Activated CD8-positive, alpha-beta T cell treated with anti-CD3 and anti-CD28 coated beads, Interleukin-2, amount 10 ng/mL, durations not matched to agents 7 days and 5 days (primary cell): Measurements from ENCODE around the gene ZMPSTE24. TPM values are rescaled to one million over a fixed set of nuclear protein-coding genes. Genes with fewer than 3 reads are reported as not detected.

Experiments
- ATAC-seq: fragments of 150-1000 bp; cut with Tn5 transposase; one replicate; pipeline ENCODE4 v1.10.0; 2021; ENCODE audit warnings: moderate library complexity
- CTCF ChIA-PET: fragments of 350-600 bp; sonication (Branson Sonifier 250); formaldehyde crosslinking; loops from one replicate; lab custom pipeline; 2021; ENCODE audit warnings: antibody characterized with exemption; lab: Charles Lee
- POLR2A ChIA-PET: fragments of 350-600 bp; sonication (Branson Sonifier 250); formaldehyde crosslinking; loops from one replicate; lab custom pipeline; 2021; ENCODE audit warnings: antibody characterized with exemption; lab: Charles Lee
- DNase-seq: peaks from one replicate; pipeline ENCODE4 v3.0.0-alpha.2; 2020
- H3K27ac Mint-ChIP-seq: one replicate; pipeline ENCODE4 v1.8.0; 2021; ENCODE audit warnings: mild to moderate bottlenecking, mixed read lengths
- H3K27me3 Mint-ChIP-seq: one replicate; pipeline ENCODE4 v1.8.0; 2021; ENCODE audit warnings: low read depth, mixed read lengths
- H3K36me3 Mint-ChIP-seq: one replicate; pipeline ENCODE4 v1.8.0; 2021; ENCODE audit warnings: low read depth, mixed read lengths
- H3K4me1 Mint-ChIP-seq: one replicate; pipeline ENCODE4 v1.8.0; 2021; ENCODE audit warnings: low read depth, mixed read lengths
- H3K4me3 Mint-ChIP-seq: one replicate; pipeline ENCODE4 v1.8.0; 2021; ENCODE audit warnings: mild to moderate bottlenecking, mixed read lengths
- H3K9me3 Mint-ChIP-seq: one replicate; pipeline ENCODE4 v1.8.0; 2022; ENCODE audit warnings: mixed read lengths; ENCODE audit not compliant: insufficient read depth
- total RNA-seq, 2 experiments: library from RNA; stranded (reverse); gene quantifications; one replicate each; pipeline ENCODE4 v1.2.3, GENCODE V29; 2021

ZMPSTE24 gene
- total RNA-seq, 2 experiments from 2014 or later: 28.9 to 29.8 TPM

DNA sequence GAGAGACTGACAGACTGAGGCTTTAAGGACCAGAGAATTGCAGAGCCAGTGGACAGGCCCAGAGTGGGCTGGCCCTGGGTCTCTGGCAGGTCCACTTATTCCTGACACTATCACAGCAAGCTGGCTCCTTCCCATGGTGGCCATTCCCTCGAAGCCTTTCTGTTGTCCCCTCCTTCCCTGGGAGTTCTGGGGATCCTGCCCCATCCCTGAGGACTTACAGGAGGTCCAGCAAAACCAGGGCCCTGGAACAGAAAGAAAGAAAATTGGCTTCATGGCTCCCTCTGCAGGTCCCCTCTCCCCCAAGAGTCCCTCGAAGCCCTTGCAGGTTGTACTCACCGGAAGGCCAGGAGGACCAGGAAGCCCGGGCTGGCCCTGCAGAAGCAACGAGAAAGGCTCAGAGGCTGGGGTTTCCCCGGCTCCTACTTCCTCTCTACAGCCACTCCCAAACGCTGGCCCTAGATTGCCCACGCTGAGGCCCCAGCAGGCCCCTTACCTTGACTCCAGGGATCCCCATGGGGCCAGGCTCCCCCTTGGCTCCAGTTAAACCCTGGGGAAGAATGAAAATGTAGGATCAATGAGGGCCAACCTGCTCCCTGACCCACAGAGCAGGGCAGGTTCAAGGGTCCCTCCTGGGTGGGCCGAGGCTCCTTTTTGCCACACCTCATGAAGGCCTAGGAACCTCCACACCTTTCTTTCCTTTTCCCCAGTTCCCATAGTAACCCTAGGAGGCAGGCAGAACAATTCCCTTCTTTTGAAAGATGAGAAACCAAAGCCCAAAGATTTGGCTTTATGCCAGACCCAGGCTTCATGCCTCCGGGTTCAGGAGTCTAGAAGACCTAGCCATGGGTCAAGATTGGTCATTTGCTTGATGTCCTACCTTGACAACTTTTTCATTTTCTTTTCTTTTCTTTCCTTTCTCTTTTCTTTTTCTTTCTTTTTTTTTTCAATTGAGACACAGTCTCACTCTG is 54.5 kb downstream of the ZMPSTE24 start:
- H3K4me1 Mint-ChIP-seq: peaks cover 36% of the 10 kb centered on the region
- ChIA-PET CTCF (interaction anchor here (4.2 to 12.0 kb wide), 4 partner anchors 26 to 169 kb away, joined by 37 to 191 read pairs (median 94); no protein-coding TSS in a partner anchor), POLR2A (no interaction called here)
- H3K4me3 Mint-ChIP-seq: no peak overlapping the region
- H3K27ac Mint-ChIP-seq: peak overlapping the region; percentile 50
- no peaks in the 10 kb centered on the region for H3K36me3 Mint-ChIP-seq
- DNase-seq (peak; percentile 33), ATAC-seq (no peak)
- H3K9me3 Mint-ChIP-seq: no peaks in the 10 kb centered on the region
- peaks cover 14% of the 10 kb centered on the region for H3K27me3 Mint-ChIP-seq

DNA sequence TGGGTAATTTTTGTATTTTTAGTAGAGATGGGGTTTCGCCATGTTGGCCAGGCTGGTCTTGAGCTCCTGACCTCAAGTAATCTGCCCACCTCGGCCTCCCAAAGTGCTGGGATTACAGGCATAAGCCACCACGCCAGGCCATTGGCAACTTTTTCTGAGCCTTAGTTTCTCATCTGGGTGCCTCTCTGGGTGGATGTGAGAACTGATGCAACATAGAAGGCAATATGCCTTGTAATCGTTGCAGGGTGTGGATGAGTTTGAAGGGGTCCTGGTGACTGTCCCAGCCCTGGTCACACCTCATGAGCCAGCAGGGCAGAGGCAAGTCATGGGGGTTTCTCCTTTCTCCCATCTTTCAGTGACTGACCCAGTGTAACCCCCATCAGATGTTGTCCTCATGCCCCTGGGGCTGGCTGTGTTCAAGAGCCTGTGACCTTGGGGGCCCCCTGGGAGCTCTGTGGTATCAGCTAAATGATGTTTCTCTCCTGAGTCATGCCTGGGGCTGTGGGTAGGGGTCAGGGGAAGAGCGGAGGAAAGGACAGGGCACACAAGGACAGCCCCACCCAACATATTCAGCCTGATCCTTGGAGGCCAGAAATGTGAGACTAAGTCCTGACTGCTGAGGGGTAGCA is 55.4 kb downstream of the ZMPSTE24 start:
- no peak for ATAC-seq
- Mint-ChIP-seq H3K36me3 (no peaks in the 10 kb centered on the region), H3K4me3 (no peak overlapping the region), H3K27ac (no peak overlapping the region), H3K27me3 (peaks cover 21% of the 10 kb centered on the region), H3K9me3 (no peaks in the 10 kb centered on the region), H3K4me1 (peaks cover 43% of the 10 kb centered on the region)
- POLR2A ChIA-PET: interaction anchor here (1.4 kb wide), 1 partner anchor 61 kb away, joined by 4 read pairs; no protein-coding TSS in a partner anchor
- no peak for DNase-seq
- CTCF ChIA-PET: interaction anchor here (1.8 to 12.0 kb wide), 5 partner anchors 25 to 237 kb away, joined by 9 to 191 read pairs (median 42); no protein-coding TSS in a partner anchor

DNA sequence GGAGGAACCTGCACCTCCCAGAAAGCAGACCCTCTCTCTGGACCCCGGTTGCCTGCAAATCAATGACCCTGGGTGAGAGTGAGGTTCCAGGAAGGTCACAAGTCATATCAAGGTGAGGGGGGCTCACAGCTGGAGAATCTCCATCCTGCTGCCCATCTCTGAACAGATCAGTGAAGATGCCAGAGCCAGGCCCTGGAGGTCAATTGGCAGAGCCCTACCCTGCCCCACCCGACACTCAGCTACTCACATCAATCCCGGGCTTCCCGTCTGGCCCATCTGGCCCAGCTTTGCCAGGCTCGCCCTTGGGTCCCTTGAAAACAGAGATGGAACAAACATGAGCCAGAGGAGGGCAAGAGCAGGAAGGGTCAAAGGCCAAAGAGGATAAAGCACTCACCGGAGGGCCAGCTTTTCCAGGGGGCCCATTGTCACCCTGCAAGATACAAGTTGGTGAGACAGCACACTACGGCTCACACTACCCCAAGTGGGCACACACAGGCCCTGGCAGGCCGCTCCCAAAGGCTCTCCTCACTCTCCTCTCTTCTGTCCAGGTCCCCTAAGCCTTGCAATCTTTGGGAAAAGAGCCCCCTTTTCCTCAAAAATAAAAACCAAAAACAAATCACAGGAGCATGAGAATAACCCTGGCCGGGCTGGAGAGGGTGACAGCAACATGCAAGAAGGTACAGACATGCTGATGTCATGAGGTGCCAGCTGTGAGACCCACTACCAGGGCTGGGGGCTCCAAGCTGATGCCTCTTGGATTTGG is 56.1 kb downstream of the ZMPSTE24 start:
- H3K4me1 Mint-ChIP-seq: peaks cover 50% of the 10 kb centered on the region
- no peaks in the 10 kb centered on the region for H3K9me3 Mint-ChIP-seq
- ATAC-seq: no peak
- DNase-seq: no peak
- peak overlapping the region; percentile 39 for H3K27ac Mint-ChIP-seq
- no peaks in the 10 kb centered on the region for H3K36me3 Mint-ChIP-seq
- POLR2A ChIA-PET: interaction anchor here (0.9 to 1.4 kb wide), 3 partner anchors 60 to 154 kb away, joined by 3 to 5 read pairs (median 4); no protein-coding TSS in a partner anchor
- no peak overlapping the region for H3K4me3 Mint-ChIP-seq
- H3K27me3 Mint-ChIP-seq: peaks cover 27% of the 10 kb centered on the region
- CTCF ChIA-PET: interaction anchor here (0.7 to 12.0 kb wide), 31 partner anchors 9 to 238 kb away, joined by 3 to 191 read pairs (median 9); partner anchors contain the start of gene SMAP2

DNA sequence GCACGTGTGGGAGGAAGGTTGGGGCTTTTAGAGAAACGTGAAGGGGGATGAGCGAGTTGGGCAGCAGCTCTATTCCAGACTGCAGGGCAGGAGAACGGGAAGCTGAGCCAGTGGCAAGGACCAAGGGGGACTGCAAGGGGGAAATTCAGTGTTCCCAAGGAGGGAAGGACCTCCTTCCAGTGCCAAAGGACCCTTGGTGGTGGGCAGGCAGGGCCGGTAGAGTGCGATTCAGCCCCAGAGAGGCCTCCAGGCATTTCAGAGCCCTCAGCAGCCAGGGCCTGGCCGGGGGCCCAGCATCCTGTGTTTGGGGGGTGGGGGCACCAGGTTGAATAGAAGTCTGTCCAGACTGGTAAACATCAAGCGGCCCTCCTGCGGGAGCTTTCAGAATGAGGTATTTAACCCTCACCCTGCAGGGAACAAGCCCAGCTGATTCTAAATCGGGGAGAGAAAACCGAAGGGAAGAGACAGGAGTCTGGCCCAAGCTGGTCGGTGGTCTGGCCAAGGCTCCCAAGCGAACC is 56.7 kb downstream of the ZMPSTE24 start:
- ATAC-seq (no peak), DNase-seq (no peak)
- H3K27ac Mint-ChIP-seq: peak overlapping the region; percentile 39
- no peaks in the 10 kb centered on the region for H3K36me3 Mint-ChIP-seq
- no peaks in the 10 kb centered on the region for H3K9me3 Mint-ChIP-seq
- peaks cover 52% of the 10 kb centered on the region for H3K4me1 Mint-ChIP-seq
- POLR2A ChIA-PET: interaction anchor here (0.6 to 2.2 kb wide), 12 partner anchors 19 to 160 kb away, joined by 3 to 11 read pairs (median 4); partner anchors contain the start of gene ZMPSTE24
- CTCF ChIA-PET: interaction anchor here (0.6 to 12.0 kb wide), 66 partner anchors 9 to 279 kb away, joined by 3 to 191 read pairs (median 6); partner anchors contain the start of genes EXO5, PPT1 and SMAP2
- H3K4me3 Mint-ChIP-seq: peak overlapping the region; percentile 74
- peaks cover 27% of the 10 kb centered on the region for H3K27me3 Mint-ChIP-seq

DNA sequence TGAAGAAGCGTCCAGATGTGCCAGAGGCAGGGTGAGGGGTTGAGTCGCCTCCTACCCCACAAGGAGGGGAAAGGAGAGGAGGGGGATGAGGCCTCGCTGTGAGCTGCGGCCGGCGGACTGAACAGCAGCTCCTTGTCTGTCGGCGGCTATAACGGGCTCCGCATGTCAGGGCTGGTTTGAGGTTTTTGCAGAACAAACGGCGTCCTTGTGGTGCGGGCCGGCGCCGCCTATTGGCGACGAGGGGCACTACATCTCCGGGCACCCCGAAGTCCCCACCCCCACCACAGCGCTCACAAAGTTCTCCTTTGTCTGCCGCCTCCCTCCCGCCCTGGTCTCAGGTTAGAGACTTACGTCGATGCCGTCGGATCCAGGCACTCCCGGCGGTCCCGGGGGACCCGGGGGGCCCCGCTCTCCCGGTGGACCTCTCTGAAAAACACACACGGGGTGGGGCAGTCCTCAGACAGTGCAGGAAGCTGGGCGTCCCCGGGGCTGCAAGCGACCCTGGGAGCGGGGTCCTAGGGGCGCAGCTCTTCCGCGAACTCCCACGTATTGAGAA is 57.3 kb downstream of the ZMPSTE24 start:
- H3K4me3 Mint-ChIP-seq: peak overlapping the region; percentile 74
- ChIA-PET POLR2A (interaction anchor here (0.5 to 2.2 kb wide), 12 partner anchors 15 to 160 kb away, joined by 3 to 11 read pairs (median 4); partner anchors contain the start of gene ZMPSTE24), CTCF (interaction anchor here (0.6 to 12.0 kb wide), 68 partner anchors 10 to 279 kb away, joined by 3 to 191 read pairs (median 5); partner anchors contain the start of genes EXO5, PPT1 and SMAP2)
- peaks cover 52% of the 10 kb centered on the region for H3K4me1 Mint-ChIP-seq
- no peaks in the 10 kb centered on the region for H3K9me3 Mint-ChIP-seq
- H3K27ac Mint-ChIP-seq: no peak overlapping the region
- peaks cover 27% of the 10 kb centered on the region for H3K27me3 Mint-ChIP-seq
- peak; percentile 80 for ATAC-seq
- DNase-seq: peak; percentile 90
- H3K36me3 Mint-ChIP-seq: no peaks in the 10 kb centered on the region

DNA sequence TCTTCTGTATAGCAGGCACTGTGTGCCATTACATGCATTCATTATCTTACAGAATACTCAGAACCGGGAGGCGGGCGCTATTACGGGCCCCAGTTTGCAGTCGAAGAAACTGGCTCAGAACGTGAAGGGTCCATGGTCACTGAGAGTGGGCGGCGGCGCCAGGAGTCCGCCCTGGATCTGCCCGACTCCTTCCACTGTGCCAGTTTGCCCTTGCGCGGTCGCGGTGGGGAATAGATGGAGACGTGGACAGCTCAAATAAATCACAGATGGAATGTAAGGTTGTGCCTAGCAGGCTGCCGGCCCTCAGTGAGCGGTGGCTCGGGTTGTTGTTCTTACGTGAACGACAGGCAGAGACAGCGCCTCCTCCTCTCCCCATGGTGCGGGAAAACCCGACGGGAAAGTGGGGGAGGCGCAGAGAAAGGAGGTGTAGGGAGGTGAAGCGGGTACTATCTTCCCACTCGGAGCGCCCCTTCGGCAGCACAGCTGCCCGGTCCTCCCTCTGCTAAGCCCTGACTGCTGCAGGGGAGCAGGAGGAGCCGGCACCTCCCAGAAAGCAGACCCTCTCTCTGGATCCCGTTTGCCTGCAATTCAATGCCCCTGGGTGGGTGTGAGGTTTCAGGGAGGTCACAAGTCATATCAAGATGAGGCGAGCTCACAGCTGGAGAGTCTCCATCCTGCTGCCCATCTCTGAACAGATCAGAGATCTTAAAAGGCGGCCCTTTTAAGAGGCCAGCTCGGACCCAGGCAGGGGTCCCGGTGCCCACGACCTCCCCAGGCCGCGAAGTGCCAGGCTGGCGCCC is 58.0 kb downstream of the ZMPSTE24 start:
- H3K36me3 Mint-ChIP-seq: no peaks in the 10 kb centered on the region
- POLR2A ChIA-PET: interaction anchor here (0.5 to 2.2 kb wide), 10 partner anchors 14 to 163 kb away, joined by 3 to 11 read pairs (median 4); partner anchors contain the start of gene ZMPSTE24
- ATAC-seq: peak; percentile 14

DNA sequence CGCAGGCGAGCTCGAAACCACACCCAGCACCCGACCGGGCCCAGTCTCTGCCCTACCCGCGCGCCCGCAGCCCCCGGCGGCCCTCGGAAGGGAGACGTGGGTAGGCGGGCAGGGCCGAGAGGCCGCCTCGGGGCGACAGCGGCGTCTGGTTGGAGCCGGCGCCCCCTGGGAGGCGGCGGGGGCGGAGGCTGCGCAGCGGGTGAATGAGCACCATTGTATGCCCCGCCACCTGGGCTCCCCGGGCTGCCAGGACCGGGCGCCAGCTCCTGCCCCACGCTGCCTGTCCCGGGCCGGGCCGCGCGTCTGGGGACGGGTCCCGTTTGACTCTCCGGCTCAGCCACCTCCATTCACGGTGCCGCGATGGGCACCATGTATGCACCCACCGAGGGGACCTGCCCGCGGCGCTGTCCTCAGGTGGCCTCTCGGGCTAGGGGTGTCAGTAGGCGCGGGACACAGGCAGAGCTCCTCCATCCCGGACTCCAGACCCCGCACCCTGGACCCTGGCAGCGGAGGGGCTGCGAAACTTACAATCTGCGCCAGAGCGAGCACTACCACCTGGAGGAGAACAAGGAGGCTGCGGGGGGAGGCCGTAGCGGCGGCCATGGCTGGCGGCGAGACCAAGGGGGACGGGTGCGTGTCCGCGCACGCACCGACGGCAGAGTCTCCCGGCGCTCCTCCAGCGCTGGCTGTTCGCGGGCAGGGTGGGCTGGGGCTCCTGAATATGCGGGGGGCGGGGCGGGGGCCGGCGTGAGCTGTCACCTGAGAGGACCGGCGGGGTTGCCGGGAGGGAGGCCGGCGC is 58.8 kb downstream of the ZMPSTE24 start, which contains the start of gene COL9A2:
Gene COL9A2 (minus strand): TSS at position 692 of the 799 bp plus-strand sequence. CDS start 89 bp downstream, at position 603.
- DNase-seq (peak; percentile 47), ATAC-seq (peak; percentile 56)
- Mint-ChIP-seq H3K27me3 (peaks cover 27% of the 10 kb centered on the region), H3K36me3 (no peaks in the 10 kb centered on the region), H3K9me3 (no peaks in the 10 kb centered on the region), H3K27ac (no peak within 1 kb of the TSS), H3K4me3 (peak within 1 kb of the TSS; percentile 74), H3K4me1 (peaks cover 52% of the 10 kb centered on the region)
- ChIA-PET CTCF (interaction anchor here (0.9 to 12.0 kb wide), 16 partner anchors 11 to 173 kb away, joined by 3 to 191 read pairs (median 15); no protein-coding TSS in a partner anchor), POLR2A (interaction anchor here (0.9 to 2.2 kb wide), 4 partner anchors 57 to 164 kb away, joined by 3 to 11 read pairs (median 4); partner anchors contain the start of gene SMAP2)

More for the DNA sequence above, 58.0 kb downstream of the ZMPSTE24 start:
- peak overlapping the region; percentile 74 for H3K4me3 Mint-ChIP-seq
- H3K4me1 Mint-ChIP-seq: peaks cover 52% of the 10 kb centered on the region
- CTCF ChIA-PET: interaction anchor here (0.9 to 12.0 kb wide), 44 partner anchors 10 to 238 kb away, joined by 3 to 191 read pairs (median 7); partner anchors contain the start of genes EXO5, PPT1 and SMAP2
- H3K9me3 Mint-ChIP-seq: no peaks in the 10 kb centered on the region
- H3K27me3 Mint-ChIP-seq: peaks cover 27% of the 10 kb centered on the region
- peak; percentile 33 for DNase-seq
- H3K27ac Mint-ChIP-seq: no peak overlapping the region

DNA sequence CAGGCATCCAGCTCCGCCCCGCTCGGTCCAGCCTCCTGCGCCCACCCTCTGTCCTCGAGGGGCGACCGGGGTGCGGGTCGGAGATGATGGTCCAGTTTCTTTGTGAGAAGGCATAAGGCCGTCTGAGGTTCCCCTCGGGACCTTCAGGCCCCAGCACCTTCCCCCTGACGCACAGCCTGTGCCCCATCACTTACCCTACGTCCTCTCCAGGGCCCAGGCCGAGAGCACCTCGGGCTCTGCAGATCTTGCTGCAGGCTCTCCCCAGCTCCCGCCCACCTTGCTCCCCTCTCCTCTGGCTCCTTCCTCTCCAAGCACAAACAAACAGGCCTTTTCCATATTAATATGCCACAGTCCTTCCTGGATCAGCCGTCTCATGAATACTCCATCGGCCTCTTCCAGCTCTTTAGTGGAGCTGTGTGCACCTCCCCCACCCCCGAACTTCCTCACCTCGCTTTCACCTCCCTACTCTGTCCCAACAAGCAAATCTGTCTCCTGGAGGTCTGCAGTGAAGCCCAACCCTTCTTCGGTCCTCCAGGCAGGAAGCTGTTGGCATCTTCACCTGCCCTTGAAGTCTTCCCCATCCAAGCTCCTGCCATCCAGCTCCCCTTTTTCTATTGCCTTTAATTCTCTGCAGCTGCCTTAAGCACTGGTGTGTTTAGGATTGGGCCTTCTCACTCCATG is 59.5 kb downstream of the ZMPSTE24 start:
- ChIA-PET CTCF (interaction anchor here (1.0 to 12.0 kb wide), 5 partner anchors 21 to 174 kb away, joined by 3 to 191 read pairs (median 42); no protein-coding TSS in a partner anchor), POLR2A (interaction anchor here (1.1 kb wide), 1 partner anchor 56 kb away, joined by 3 read pairs; the partner anchor contains the start of gene SMAP2)
- H3K4me3 Mint-ChIP-seq: peak overlapping the region; percentile 2
- peaks cover 49% of the 10 kb centered on the region for H3K4me1 Mint-ChIP-seq
- no peaks in the 10 kb centered on the region for H3K36me3 Mint-ChIP-seq
- DNase-seq (no peak), ATAC-seq (no peak)
- peaks cover 27% of the 10 kb centered on the region for H3K27me3 Mint-ChIP-seq
- no peaks in the 10 kb centered on the region for H3K9me3 Mint-ChIP-seq
- no peak overlapping the region for H3K27ac Mint-ChIP-seq
